Panc1 (cell line): Measurements from ENCODE around the gene CBY3. TPM values are rescaled to one million over a fixed set of nuclear protein-coding genes. Genes with fewer than 3 reads are reported as not detected.
"Not testable (repeated sequence)": the region's sequence is repeated elsewhere in the genome, so short reads cannot be mapped to it uniquely, and the experiment has no call there.

ENCODE experiments used
- ATAC-seq: fragments of 200-7000 bp; cut with Tn5 transposase; 2 replicates; pipeline ENCODE4 v1.9.1; 2020; ENCODE audit warnings: mild to moderate bottlenecking, moderate library complexity
- BruUV-seq: library from RNA; stranded (reverse); fragments of 400-500 nt; replicated peaks from 2 replicates; lab custom pipeline; 2021; lab: Mats Ljungman, UMichigan
- CTCF ChIA-PET: fragments of 300-600 bp; sonication (Branson Sonifier 250); formaldehyde crosslinking; loops from one replicate; lab custom pipeline; 2022; ENCODE audit warnings: antibody characterized with exemption; lab: Charles Lee
- POLR2A ChIA-PET: fragments of 300-600 bp; sonication (Branson Sonifier 250); formaldehyde crosslinking; loops from one replicate; lab custom pipeline; 2022; ENCODE audit warnings: antibody characterized with exemption; lab: Charles Lee
- DNase-seq: peaks from one replicate; pipeline ENCODE4 v3.0.0-alpha.2; 2010; ENCODE audit warnings: low read depth, low spot score
- H3K27ac ChIP-seq: 2 replicates; pipeline ENCODE4 v1.5.1; 2011; ENCODE audit warnings: mild to moderate bottlenecking, low read length, inconsistent platforms
- H3K27me3 ChIP-seq: fragments of 200-500 bp; sonication (Bioruptor generic); 2 replicates; pipeline ENCODE4 v1.6.0; 2014; ENCODE audit warnings: low read length, inconsistent platforms; ENCODE audit not compliant: control insufficient read depth, insufficient read depth
- H3K36me3 ChIP-seq: fragments of 200-500 bp; sonication (Bioruptor generic); 2 replicates; pipeline ENCODE4 v1.5.1; 2014; ENCODE audit warnings: inconsistent platforms, mild to moderate bottlenecking, low read length, moderate library complexity; ENCODE audit not compliant: control insufficient read depth, insufficient read depth
- H3K4me1 ChIP-seq: 2 replicates; pipeline ENCODE4 v1.5.1; 2011; ENCODE audit warnings: inconsistent platforms, mild to moderate bottlenecking, low read length, moderate library complexity; ENCODE audit not compliant: control insufficient read depth, insufficient read depth
- H3K4me3 ChIP-seq, 2 experiments: 2 replicates each; pipeline ENCODE4 v1.5.1; 2011 to 2012; ENCODE audit warnings: low read depth in 2 of 2, low read length in 2 of 2, mild to moderate bottlenecking in 2 of 2, inconsistent platforms in 1 of 2, moderate library complexity in 1 of 2
- H3K9me3 ChIP-seq: fragments of 200-500 bp; sonication (Bioruptor generic); 2 replicates; pipeline ENCODE4 v1.5.1; 2014; ENCODE audit warnings: low read depth, mild to moderate bottlenecking, inconsistent platforms, low read length, moderate library complexity; ENCODE audit not compliant: control insufficient read depth, insufficient read depth
- in situ Hi-C: cut with HindIII; loops from 2 replicates; pipeline ENCODE4 v1.10.0; 2016; ENCODE audit warnings: low sequenced_read_pairs, low pct_unique_long_range_greater_than_20kb
- intact Hi-C: fragments of 100-400 bp; cut with micrococcal nuclease; formaldehyde crosslinking; loops from one replicate; pipeline ENCODE4 v1.10.0; 2022; ENCODE audit not compliant: unreplicated experiment
- total RNA-seq: library from RNA; stranded (reverse); gene quantifications from one replicate; pipeline ENCODE4 v1.2.1, GENCODE V29; 2021; ENCODE audit not compliant: unreplicated experiment

CBY3 gene
- total RNA-seq, 1 experiment from 2014 or later = 0.39 TPM

- intact Hi-C loops, H3K36me3 ChIP-seq, H3K9me3 ChIP-seq, DNase-seq, ATAC-seq, H3K4me1 ChIP-seq, POLR2A ChIA-PET, H3K4me3 ChIP-seq, in situ Hi-C loops, H3K27ac ChIP-seq, H3K27me3 ChIP-seq, CTCF ChIA-PET, BruUV-seq: not testable (repeated sequence)
These were observed 38.2 kb downstream of the CBY3 start for GRCh38 chr5:179642626-179643025.

- CTCF ChIA-PET, BruUV-seq, H3K27ac ChIP-seq, H3K4me1 ChIP-seq, in situ Hi-C loops, ATAC-seq, DNase-seq, H3K4me3 ChIP-seq, H3K27me3 ChIP-seq, POLR2A ChIA-PET, H3K36me3 ChIP-seq, intact Hi-C loops, H3K9me3 ChIP-seq: not testable (repeated sequence)
These were observed 39.1 kb downstream of the CBY3 start for GRCh38 chr5:179641745-179642144.

GRCh38 chr5:179639296-179639695 is 41.5 kb downstream of the CBY3 start:
- BruUV-seq, in situ Hi-C loops, intact Hi-C loops: not testable (repeated sequence)

DNA sequence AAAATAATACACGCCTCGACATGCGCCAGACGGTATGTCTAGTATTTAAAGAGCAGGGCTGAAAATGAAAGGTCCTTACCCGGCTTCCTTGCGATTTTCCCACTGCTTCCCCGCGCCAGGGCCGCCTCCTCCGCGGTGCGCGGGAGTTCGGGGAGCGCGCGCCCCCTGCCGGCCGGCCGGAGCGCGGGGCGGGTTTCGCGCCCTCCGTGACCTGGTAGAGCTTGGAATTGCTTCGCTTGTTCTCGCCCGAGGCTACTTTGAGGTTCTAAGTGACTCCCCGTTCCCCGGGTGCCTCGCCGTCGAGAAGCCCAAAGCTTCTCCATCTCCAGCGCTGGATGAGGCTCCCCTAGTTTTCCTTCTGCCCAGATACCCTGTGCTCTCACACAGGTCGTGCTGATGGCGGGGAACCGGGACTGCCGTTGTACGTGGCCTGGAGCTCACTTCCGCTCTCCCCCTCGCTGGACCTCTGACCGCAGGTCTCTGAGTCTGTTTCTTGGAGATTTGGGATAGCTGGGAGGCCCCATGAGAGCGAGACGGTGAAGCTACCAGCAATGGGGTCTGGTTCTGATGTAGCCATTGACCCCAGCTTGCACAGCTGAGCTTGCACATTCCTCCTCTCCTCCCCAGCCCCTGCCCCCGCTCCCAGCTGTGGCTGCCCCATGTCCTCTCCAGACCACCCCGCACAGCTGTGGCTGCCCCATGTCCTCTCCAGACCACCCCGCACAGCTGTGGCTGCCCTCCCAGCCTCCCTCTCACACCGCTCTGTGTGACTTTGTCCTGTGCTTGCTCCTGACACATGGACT is 46.3 kb downstream of the CBY3 start:
- DNase-seq, CTCF ChIA-PET, intact Hi-C loops, in situ Hi-C loops, BruUV-seq, H3K27me3 ChIP-seq, H3K4me3 ChIP-seq, H3K36me3 ChIP-seq, H3K27ac ChIP-seq, POLR2A ChIA-PET, H3K9me3 ChIP-seq, H3K4me1 ChIP-seq: not testable (repeated sequence)
- peak; percentile 98 for ATAC-seq

More at GRCh38 chr5:179639296-179639695, 41.5 kb downstream of the CBY3 start:
- ATAC-seq, H3K9me3 ChIP-seq, H3K4me3 ChIP-seq, H3K27me3 ChIP-seq, H3K36me3 ChIP-seq, DNase-seq, H3K4me1 ChIP-seq, POLR2A ChIA-PET, H3K27ac ChIP-seq, CTCF ChIA-PET: not testable (repeated sequence)

DNA sequence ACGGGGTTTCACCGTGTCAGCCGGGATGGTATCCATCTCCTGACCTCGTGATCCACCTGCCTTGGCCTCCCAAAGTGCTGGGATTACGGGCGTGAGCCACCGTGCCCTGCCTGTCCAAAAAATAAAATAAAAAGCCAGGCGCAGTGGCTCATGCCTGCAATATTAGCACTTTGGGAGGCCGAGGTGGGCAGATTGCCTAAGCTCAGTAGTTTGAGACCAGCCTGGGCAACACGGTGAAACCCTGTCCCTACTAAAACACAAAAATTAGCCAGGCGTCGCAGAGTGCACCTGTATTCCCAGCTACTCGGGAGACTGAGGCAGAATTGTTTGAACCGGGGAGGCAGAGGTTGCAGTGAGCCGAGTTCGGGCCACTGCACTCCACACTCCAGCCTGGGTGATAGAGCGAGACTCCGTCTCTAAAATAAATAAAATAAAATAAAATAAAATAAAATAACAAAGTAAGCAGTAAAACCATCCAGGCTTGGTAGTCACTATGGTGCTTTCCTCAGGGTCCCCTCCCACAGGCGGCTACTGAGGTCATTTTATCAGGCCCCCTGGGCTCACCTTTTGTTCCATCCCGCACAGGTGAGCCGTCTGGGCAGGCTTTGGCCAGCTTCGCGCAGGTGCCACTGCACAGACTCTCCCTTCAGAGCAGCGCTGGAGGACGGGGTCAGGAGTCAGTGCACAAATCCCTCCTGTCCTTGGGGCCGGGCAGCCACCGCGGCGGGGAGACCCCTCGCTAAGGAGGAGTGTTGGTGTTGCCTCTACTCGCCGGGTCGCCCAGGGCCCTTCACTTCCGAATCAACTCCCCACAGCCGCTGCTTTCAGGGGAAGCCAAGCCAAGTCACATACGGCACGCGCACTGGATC is 47.1 kb downstream of the CBY3 start:
- H3K4me1 ChIP-seq = not testable (repeated sequence)
- CTCF ChIA-PET = interaction anchor here (1.5 kb wide), 1 partner anchor 10 kb away, joined by 5 read pairs; the partner anchor contains the start of gene HNRNPH1
- ATAC-seq = peak; percentile 5; the same call in 1 of the 2 replicates

More for the DNA sequence above, 47.1 kb downstream of the CBY3 start:
- H3K9me3 ChIP-seq, H3K27me3 ChIP-seq, in situ Hi-C loops, intact Hi-C loops, H3K36me3 ChIP-seq, DNase-seq, POLR2A ChIA-PET, BruUV-seq: not testable (repeated sequence)
- H3K27ac ChIP-seq = peak overlapping the region; percentile 76
- peak overlapping the region; percentile 44 to 62 for H3K4me3 ChIP-seq

Other genes starting within 250 kb of the CBY3 start
- 66.3 TPM for gene RUFY1, start 130.5 kb downstream of the CBY3 start, total RNA-seq
- gene HNRNPH1, start 57.4 kb downstream of the CBY3 start, total RNA-seq = 587 TPM
- gene CANX, start 17.9 kb upstream of the CBY3 start, total RNA-seq = 707 TPM
- gene MAML1, start 51.8 kb upstream of the CBY3 start, total RNA-seq = 31.3 TPM
- gene LTC4S, start 113.0 kb upstream of the CBY3 start, total RNA-seq = 0.69 TPM
- gene MGAT4B, start 125.8 kb upstream of the CBY3 start, total RNA-seq = 406 TPM
- 985 TPM for gene SQSTM1, start 139.9 kb upstream of the CBY3 start, total RNA-seq
- 33.0 TPM for gene MRNIP, start 177.8 kb upstream of the CBY3 start, total RNA-seq
- gene TBC1D9B, start 226.9 kb upstream of the CBY3 start, total RNA-seq = 131 TPM